Fibroblast of lung (primary cell): Measurements from ENCODE around the gene KLF4.

Experiments
- CTCF ChIP-seq, 2 donors: IDR thresholded peaks in 1 of 2; conservative IDR thresholded peaks in 1 of 2; 1 replicate in 1 of 2; 2 replicates in 1 of 2; pipeline ENCODE4 v1.5.1; 2011 to 2012; ENCODE audit warnings: low read length in 2 of 2, control low read depth in 1 of 2, inconsistent platforms in 1 of 2, low read depth in 1 of 2, mild to moderate bottlenecking in 1 of 2
- EZH2 ChIP-seq: IDR thresholded peaks from 2 replicates; pipeline ENCODE4 v1.5.1; 2012; ENCODE audit warnings: low read length, control low read depth, mild to moderate bottlenecking; ENCODE audit errors: missing control alignments

DNA sequence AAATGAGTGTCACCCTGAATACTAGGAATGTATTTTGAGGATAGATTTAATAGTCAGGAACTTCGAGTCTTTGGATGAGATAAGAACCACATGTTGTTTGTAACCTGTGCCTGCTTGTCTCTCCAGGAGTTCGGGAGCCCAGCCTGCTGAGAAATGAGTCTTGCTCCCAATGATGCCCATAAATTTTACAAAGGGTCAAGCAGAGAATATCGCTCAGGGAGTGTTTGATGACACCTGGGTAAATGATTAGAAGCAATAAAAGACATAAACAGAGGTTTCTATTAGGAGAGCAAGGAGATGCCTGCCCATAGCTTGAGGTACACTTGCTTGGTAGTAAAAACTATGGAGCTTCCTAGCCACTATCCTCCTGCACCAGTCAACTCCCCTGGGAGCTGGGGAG, 46.9 kb upstream of the KLF4 start:
- TF ChIP-seq CTCF (conservative IDR thresholded peaks at IDR 0.05 in 1 of 2, IDR thresholded peaks at IDR 0.05 in 1 of 2; ENCODE audit: low read depth in 1 of 2, low read length in 2 of 2) = no peak
- no peak for TF ChIP-seq EZH2
